Measurements from ENCODE around the gene DLGAP1.

- TF ChIP-seq EGR1 (IDR thresholded peaks at IDR 0.05) (no peak), RAD21 (IDR thresholded peaks at IDR 0.05; ENCODE audit: low read depth) (no peak), EP300 (IDR thresholded peaks at IDR 0.05; ENCODE audit: borderline replicate concordance) (no peak), TAF1 (IDR thresholded peaks at IDR 0.05; ENCODE audit: low read depth) (no peak), YY1 (IDR thresholded peaks at IDR 0.05; ENCODE audit: low read depth) (no peak), NFIC (IDR thresholded peaks at IDR 0.05) (peak; percentile 35; the same call in 1 of the 2 replicates), CREB1 (IDR thresholded peaks at IDR 0.05; ENCODE audit: low read depth) (no peak), MAX (IDR thresholded peaks at IDR 0.05) (no peak), FOXM1 (IDR thresholded peaks at IDR 0.05; ENCODE audit: borderline replicate concordance, low read depth) (no peak), REST (IDR thresholded peaks at IDR 0.05; ENCODE audit: low read depth) (no peak), USF1 (IDR thresholded peaks at IDR 0.05) (no peak)
Measured at GRCh38 chr18:3790703-3791102, 664.4 kb downstream of the DLGAP1 start.

All from Ishikawa (cell line).